ENCODE data around the gene IL17RE. TPM values are rescaled to one million over a fixed set of nuclear protein-coding genes. Genes with fewer than 3 reads are reported as not detected.

Gene IL17RE
- total and polyA plus RNA-seq, 2 of the 13 experiments (the other 11 are each of a cell fraction or from before 2014, with no cell fraction given) = 14.5 to 24.1 TPM

DNA sequence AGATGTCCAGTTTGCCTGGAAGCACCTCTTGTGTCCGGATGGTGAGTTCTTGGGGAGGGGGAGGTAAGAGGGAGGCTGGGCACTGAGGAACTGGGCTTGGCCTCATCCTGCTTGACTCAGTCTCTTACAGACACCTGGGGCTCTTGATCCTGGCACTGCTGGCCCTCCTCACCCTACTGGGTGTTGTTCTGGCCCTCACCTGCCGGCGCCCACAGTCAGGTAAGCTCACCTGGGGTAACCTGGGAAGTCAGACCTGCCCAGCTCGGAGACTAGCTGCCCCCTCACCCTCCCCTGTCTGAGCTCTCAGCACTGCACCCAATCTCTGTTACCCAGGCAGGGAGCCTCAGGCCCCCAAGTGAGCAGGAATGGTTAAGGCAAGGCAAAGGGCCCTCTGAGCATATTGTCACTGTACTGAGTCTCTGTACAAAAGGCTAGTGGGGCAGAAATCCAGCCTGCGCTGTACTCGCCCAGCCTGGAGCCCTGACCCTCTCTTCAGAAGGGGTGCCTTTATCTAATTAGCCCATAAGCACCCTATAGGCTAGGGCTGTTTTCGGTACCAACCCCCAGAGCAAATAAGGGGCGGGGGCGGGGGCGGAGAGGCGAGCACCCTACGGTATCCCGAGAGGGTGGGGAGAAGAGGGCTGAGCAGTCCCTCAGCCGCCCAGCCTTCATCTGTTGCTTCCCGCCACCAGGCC lies 12.1 kb downstream of the IL17RE start (continued):
- no peak for TF ChIP-seq SOX13 (IDR thresholded peaks at IDR 0.05)
- no peak for TF ChIP-seq SOX13 (CRISPR knock-in tag; conservative IDR thresholded peaks at IDR 0.05 in 1 of 2, IDR thresholded peaks at IDR 0.05 in 1 of 2)
- TF ChIP-seq ZNF354B (CRISPR knock-in tag; IDR thresholded peaks at IDR 0.05) = no peak
- TF ChIP-seq FOXK1 (CRISPR knock-in tag; IDR thresholded peaks at IDR 0.05; ENCODE audit: borderline replicate concordance, low read depth) = no peak
- no peak for TF ChIP-seq U2AF2 (IDR thresholded peaks at IDR 0.05; ENCODE audit: low read depth, low read length)
- TF ChIP-seq PAX8 (CRISPR knock-in tag; IDR thresholded peaks at IDR 0.05; ENCODE audit: borderline replicate concordance) = no peak
- no peak for TF ChIP-seq ZNF761 (CRISPR knock-in tag; conservative IDR thresholded peaks at IDR 0.05)
- TF ChIP-seq, protein P1, sequence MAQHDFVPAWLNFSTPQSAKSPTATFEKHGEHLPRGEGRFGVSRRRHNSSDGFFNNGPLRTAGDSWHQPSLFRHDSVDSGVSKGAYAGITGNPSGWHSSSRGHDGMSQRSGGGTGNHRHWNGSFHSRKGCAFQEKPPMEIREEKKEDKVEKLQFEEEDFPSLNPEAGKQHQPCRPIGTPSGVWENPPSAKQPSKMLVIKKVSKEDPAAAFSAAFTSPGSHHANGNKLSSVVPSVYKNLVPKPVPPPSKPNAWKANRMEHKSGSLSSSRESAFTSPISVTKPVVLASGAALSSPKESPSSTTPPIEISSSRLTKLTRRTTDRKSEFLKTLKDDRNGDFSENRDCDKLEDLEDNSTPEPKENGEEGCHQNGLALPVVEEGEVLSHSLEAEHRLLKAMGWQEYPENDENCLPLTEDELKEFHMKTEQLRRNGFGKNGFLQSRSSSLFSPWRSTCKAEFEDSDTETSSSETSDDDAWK (CRISPR knock-in tag; IDR thresholded peaks at IDR 0.05) = no peak
- TF ChIP-seq, protein P2, sequence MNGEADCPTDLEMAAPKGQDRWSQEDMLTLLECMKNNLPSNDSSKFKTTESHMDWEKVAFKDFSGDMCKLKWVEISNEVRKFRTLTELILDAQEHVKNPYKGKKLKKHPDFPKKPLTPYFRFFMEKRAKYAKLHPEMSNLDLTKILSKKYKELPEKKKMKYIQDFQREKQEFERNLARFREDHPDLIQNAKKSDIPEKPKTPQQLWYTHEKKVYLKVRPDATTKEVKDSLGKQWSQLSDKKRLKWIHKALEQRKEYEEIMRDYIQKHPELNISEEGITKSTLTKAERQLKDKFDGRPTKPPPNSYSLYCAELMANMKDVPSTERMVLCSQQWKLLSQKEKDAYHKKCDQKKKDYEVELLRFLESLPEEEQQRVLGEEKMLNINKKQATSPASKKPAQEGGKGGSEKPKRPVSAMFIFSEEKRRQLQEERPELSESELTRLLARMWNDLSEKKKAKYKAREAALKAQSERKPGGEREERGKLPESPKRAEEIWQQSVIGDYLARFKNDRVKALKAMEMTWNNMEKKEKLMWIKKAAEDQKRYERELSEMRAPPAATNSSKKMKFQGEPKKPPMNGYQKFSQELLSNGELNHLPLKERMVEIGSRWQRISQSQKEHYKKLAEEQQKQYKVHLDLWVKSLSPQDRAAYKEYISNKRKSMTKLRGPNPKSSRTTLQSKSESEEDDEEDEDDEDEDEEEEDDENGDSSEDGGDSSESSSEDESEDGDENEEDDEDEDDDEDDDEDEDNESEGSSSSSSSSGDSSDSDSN (CRISPR knock-in tag; IDR thresholded peaks at IDR 0.05) = no peak; the same call in 1 of the 2 replicates
- TF ChIP-seq MIER3 (CRISPR knock-in tag; IDR thresholded peaks at IDR 0.05; ENCODE audit: borderline replicate concordance) = no peak
- TF ChIP-seq NAIF1 (CRISPR knock-in tag; IDR thresholded peaks at IDR 0.05; ENCODE audit: borderline replicate concordance) = 0 out of 2 replicates have a peak, but pooled peaks have one; percentile 45
- no peak for TF ChIP-seq ISL2 (CRISPR knock-in tag; IDR thresholded peaks at IDR 0.05)
- TF ChIP-seq ZFP90 (CRISPR knock-in tag; IDR thresholded peaks at IDR 0.05; ENCODE audit: borderline replicate concordance) = 0 out of 2 replicates have a peak, but pooled peaks have one; percentile 9
- TF ChIP-seq U2AF1 (optimal IDR thresholded peaks at IDR 0.05; ENCODE audit: low read depth, low read length) = no peak
- TF ChIP-seq, protein P3, sequence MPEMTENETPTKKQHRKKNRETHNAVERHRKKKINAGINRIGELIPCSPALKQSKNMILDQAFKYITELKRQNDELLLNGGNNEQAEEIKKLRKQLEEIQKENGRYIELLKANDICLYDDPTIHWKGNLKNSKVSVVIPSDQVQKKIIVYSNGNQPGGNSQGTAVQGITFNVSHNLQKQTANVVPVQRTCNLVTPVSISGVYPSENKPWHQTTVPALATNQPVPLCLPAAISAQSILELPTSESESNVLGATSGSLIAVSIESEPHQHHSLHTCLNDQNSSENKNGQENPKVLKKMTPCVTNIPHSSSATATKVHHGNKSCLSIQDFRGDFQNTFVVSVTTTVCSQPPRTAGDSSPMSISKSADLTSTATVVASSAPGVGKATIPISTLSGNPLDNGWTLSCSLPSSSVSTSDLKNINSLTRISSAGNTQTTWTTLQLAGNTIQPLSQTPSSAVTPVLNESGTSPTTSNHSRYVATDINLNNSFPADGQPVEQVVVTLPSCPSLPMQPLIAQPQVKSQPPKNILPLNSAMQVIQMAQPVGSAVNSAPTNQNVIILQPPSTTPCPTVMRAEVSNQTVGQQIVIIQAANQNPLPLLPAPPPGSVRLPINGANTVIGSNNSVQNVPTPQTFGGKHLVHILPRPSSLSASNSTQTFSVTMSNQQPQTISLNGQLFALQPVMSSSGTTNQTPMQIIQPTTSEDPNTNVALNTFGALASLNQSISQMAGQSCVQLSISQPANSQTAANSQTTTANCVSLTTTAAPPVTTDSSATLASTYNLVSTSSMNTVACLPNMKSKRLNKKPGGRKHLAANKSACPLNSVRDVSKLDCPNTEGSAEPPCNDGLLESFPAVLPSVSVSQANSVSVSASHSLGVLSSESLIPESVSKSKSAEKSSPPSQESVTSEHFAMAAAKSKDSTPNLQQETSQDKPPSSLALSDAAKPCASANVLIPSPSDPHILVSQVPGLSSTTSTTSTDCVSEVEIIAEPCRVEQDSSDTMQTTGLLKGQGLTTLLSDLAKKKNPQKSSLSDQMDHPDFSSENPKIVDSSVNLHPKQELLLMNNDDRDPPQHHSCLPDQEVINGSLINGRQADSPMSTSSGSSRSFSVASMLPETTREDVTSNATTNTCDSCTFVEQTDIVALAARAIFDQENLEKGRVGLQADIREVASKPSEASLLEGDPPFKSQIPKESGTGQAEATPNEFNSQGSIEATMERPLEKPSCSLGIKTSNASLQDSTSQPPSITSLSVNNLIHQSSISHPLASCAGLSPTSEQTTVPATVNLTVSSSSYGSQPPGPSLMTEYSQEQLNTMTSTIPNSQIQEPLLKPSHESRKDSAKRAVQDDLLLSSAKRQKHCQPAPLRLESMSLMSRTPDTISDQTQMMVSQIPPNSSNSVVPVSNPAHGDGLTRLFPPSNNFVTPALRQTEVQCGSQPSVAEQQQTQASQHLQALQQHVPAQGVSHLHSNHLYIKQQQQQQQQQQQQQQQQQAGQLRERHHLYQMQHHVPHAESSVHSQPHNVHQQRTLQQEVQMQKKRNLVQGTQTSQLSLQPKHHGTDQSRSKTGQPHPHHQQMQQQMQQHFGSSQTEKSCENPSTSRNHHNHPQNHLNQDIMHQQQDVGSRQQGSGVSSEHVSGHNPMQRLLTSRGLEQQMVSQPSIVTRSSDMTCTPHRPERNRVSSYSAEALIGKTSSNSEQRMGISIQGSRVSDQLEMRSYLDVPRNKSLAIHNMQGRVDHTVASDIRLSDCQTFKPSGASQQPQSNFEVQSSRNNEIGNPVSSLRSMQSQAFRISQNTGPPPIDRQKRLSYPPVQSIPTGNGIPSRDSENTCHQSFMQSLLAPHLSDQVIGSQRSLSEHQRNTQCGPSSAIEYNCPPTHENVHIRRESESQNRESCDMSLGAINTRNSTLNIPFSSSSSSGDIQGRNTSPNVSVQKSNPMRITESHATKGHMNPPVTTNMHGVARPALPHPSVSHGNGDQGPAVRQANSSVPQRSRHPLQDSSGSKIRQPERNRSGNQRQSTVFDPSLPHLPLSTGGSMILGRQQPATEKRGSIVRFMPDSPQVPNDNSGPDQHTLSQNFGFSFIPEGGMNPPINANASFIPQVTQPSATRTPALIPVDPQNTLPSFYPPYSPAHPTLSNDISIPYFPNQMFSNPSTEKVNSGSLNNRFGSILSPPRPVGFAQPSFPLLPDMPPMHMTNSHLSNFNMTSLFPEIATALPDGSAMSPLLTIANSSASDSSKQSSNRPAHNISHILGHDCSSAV (CRISPR knock-in tag; IDR thresholded peaks at IDR 0.05; ENCODE audit: borderline replicate concordance) = no peak
- no peak for TF ChIP-seq BHLHE40 (IDR thresholded peaks at IDR 0.05; ENCODE audit: low read length)
- peak; percentile 23; the same call in 1 of the 2 replicates for TF ChIP-seq ZNF629 (CRISPR knock-in tag; conservative IDR thresholded peaks at IDR 0.05)
- no peak for TF ChIP-seq ZBTB38 (CRISPR knock-in tag; IDR thresholded peaks at IDR 0.05)

Data from HepG2 (cell line).